Measurements from ENCODE around the gene ARL6IP5. TPM values are rescaled to one million over a fixed set of nuclear protein-coding genes. Genes with fewer than 3 reads are reported as not detected.

ARL6IP5 gene
- total RNA-seq, 1 donor from 2014 or later, result 60.5 TPM

GRCh38 chr3:69085833-69086722 lies 1.3 kb downstream of the ARL6IP5 start:
- H3K9me3 ChIP-seq (ENCODE audit: control insufficient read depth in 3 of 3, low read length in 3 of 3), result no peaks in the 10 kb centered on the region
- H3K27ac ChIP-seq (ENCODE audit: low read depth, low read length), result peak overlapping the region; percentile 95
- H3K9ac ChIP-seq (ENCODE audit: low read depth in 1 of 3, low read length in 3 of 3), result peak overlapping the region; percentile 97 to 98 (median 98)
- peaks cover 48 to 82% (median 74%) of the 10 kb centered on the region in 3 donors for H3K4me1 ChIP-seq (ENCODE audit: control insufficient read depth in 3 of 3, insufficient read depth in 3 of 3, low read length in 3 of 3)
- no peaks in the 10 kb centered on the region for H3K27me3 ChIP-seq (ENCODE audit: control insufficient read depth in 3 of 3, insufficient read depth in 3 of 3, low read length in 3 of 3)
- peak overlapping the region; percentile 91 to 95 (median 93) for H3K4me3 ChIP-seq (ENCODE audit: low read length in 3 of 3)
- peaks cover 0 to 7% (median 3%) of the 10 kb centered on the region in 3 donors for H3K36me3 ChIP-seq (ENCODE audit: control insufficient read depth in 3 of 3, insufficient read depth in 3 of 3, low read length in 3 of 3)

DNA sequence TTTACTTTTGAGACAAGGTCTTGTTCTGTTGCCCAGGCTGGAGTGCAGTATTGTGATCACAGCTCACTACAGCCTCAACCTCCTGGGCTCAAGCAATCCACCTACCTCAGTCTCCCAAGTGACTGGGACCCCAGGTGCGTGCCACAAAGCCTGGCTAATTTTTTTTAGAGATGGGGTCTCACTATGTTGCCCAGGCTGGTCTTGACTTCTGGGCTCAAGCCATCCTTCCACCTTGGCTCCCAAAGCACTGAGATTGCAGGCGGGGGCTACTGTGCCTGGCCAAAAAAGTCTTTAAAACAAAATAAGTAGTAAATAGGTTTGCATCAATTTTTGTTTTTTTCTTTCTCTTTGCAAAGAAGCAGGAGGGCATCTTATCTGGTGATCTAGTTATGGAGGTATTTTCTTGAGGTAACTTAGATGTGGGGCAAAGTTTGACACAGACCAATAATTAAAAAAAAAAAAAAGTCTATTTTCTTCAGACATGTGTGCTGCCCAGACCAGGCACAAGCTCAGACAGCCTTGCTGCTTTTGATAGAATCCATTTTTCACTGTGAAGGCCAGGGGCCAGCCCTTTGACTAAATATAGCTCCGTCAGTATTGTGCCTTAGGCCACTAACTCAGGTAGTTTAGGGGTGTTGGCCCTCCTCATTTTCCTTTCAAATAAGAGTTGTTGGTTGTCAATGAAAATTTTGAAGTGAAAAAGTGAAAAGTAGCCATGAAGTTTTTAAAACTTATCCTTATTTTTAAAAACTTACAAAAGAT lies 2.5 kb downstream of the ARL6IP5 start:
- Histone ChIP-seq H3K9me3 (ENCODE audit: control insufficient read depth in 3 of 3, low read length in 3 of 3) (no peaks in the 10 kb centered on the region), H3K27ac (ENCODE audit: low read depth, low read length) (peak overlapping the region; percentile 95), H3K36me3 (ENCODE audit: control insufficient read depth in 3 of 3, insufficient read depth in 3 of 3, low read length in 3 of 3) (peaks cover 0 to 7% (median 6%) of the 10 kb centered on the region in 3 donors), H3K4me3 (ENCODE audit: low read length in 3 of 3) (peak overlapping the region; percentile 91 to 95 (median 93)), H3K9ac (ENCODE audit: low read depth in 1 of 3, low read length in 3 of 3) (peak overlapping the region; percentile 57 to 98 (median 97)), H3K27me3 (ENCODE audit: control insufficient read depth in 3 of 3, insufficient read depth in 3 of 3, low read length in 3 of 3) (no peaks in the 10 kb centered on the region), H3K4me1 (ENCODE audit: control insufficient read depth in 3 of 3, insufficient read depth in 3 of 3, low read length in 3 of 3) (peaks cover 52 to 84% (median 78%) of the 10 kb centered on the region in 3 donors)

DNA sequence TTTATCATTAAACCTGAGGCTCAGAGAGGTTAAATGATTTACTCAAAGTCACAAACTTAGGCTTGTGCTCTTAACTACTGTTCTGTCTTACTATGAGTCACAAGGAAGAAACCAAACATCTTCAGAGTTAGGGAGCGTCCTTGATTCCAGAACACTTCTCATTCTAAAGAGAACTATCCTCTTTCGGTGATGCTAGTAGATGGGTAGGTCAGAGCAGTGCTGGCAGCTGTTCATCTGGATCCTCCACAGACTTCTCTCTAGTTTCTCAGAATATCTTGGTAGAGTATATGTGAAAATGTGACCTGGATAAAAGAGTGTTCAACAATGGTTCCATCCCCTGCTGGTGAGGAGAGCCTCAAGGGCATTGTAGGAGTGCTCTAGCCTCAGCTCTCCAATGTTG lies 3.3 kb downstream of the ARL6IP5 start:
- peak overlapping the region in 1 of 3 donors; percentile 98 for H3K9ac ChIP-seq (ENCODE audit: low read depth in 1 of 3, low read length in 3 of 3)
- no peaks in the 10 kb centered on the region for H3K9me3 ChIP-seq (ENCODE audit: control insufficient read depth in 3 of 3, low read length in 3 of 3)
- H3K27ac ChIP-seq (ENCODE audit: low read depth, low read length), result peak overlapping the region; percentile 95
- no peaks in the 10 kb centered on the region for H3K27me3 ChIP-seq (ENCODE audit: control insufficient read depth in 3 of 3, insufficient read depth in 3 of 3, low read length in 3 of 3)
- H3K4me3 ChIP-seq (ENCODE audit: low read length in 3 of 3), result peak overlapping the region; percentile 13 to 50 (median 40)
- H3K36me3 ChIP-seq (ENCODE audit: control insufficient read depth in 3 of 3, insufficient read depth in 3 of 3, low read length in 3 of 3), result peaks cover 0 to 7% (median 6%) of the 10 kb centered on the region in 3 donors
- H3K4me1 ChIP-seq (ENCODE audit: control insufficient read depth in 3 of 3, insufficient read depth in 3 of 3, low read length in 3 of 3), result peaks cover 47 to 83% (median 80%) of the 10 kb centered on the region in 3 donors

DNA sequence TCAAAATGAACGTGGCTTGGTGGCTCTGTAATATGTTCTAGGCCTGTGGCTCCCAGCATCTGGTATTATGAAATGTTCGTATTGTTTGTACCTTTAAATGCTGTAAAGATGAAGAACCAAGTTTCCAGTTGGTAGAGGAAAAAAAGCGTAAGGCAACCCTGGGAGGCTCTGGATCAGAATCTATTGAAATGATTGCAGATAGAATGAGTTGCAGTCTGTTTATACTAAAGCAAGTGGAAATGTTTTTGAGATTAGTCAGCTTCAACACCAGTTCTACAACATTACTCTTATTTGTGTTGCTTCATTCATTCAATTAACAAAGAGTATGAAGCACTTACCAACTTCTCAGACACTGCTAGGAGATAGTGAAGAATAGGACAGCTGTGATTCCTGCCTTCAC lies 5.3 kb downstream of the ARL6IP5 start:
- H3K9ac ChIP-seq (ENCODE audit: low read depth in 1 of 3, low read length in 3 of 3), result no peak overlapping the region
- peak overlapping the region; percentile 95 for H3K27ac ChIP-seq (ENCODE audit: low read depth, low read length)
- no peaks in the 10 kb centered on the region for H3K27me3 ChIP-seq (ENCODE audit: control insufficient read depth in 3 of 3, insufficient read depth in 3 of 3, low read length in 3 of 3)
- peaks cover 0 to 11% (median 6%) of the 10 kb centered on the region in 3 donors for H3K36me3 ChIP-seq (ENCODE audit: control insufficient read depth in 3 of 3, insufficient read depth in 3 of 3, low read length in 3 of 3)
- peaks cover 49 to 87% (median 84%) of the 10 kb centered on the region in 3 donors for H3K4me1 ChIP-seq (ENCODE audit: control insufficient read depth in 3 of 3, insufficient read depth in 3 of 3, low read length in 3 of 3)
- peak overlapping the region in 1 of 3 donors; percentile 19 for H3K4me3 ChIP-seq (ENCODE audit: low read length in 3 of 3)
- no peaks in the 10 kb centered on the region for H3K9me3 ChIP-seq (ENCODE audit: control insufficient read depth in 3 of 3, low read length in 3 of 3)

GRCh38 chr3:69091389-69092029 lies 6.8 kb downstream of the ARL6IP5 start:
- Histone ChIP-seq H3K36me3 (ENCODE audit: control insufficient read depth in 3 of 3, insufficient read depth in 3 of 3, low read length in 3 of 3) (peaks cover 0 to 11% (median 6%) of the 10 kb centered on the region in 3 donors), H3K27ac (ENCODE audit: low read depth, low read length) (peak overlapping the region; percentile 95), H3K4me3 (ENCODE audit: low read length in 3 of 3) (peak overlapping the region in 1 of 3 donors; percentile 38), H3K9ac (ENCODE audit: low read depth in 1 of 3, low read length in 3 of 3) (peak overlapping the region in 2 of 3 donors; percentile 1 to 40), H3K9me3 (ENCODE audit: control insufficient read depth in 3 of 3, low read length in 3 of 3) (no peaks in the 10 kb centered on the region), H3K27me3 (ENCODE audit: control insufficient read depth in 3 of 3, insufficient read depth in 3 of 3, low read length in 3 of 3) (no peaks in the 10 kb centered on the region), H3K4me1 (ENCODE audit: control insufficient read depth in 3 of 3, insufficient read depth in 3 of 3, low read length in 3 of 3) (peaks cover 49 to 89% (median 87%) of the 10 kb centered on the region in 3 donors)

DNA sequence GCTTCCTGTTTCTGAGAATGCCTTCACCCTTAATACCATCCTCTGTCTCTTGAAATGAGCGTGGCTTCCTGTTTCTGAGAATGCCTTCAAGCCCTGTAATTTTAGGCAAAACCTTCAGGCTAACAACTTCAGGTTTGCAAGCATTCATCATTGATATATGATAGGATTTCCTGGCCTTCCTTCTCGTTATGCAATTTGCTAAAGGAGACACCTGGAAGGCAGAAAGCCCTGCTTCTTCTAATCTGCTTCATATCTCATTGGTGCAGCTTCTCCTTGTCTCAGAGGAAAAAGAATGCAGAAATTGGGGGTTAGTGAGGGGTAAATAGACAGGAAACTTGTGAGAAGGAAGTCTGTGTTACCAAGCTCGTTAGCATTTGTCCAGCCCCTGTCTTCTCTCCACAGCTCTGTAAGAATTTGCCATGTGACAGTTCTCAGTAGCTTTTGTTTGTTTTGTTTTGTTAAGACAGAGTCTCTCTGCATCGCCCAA lies 7.3 kb downstream of the ARL6IP5 start:
- H3K4me3 ChIP-seq (ENCODE audit: low read length in 3 of 3), result peak overlapping the region in 2 of 3 donors; percentile 25 to 34
- no peaks in the 10 kb centered on the region for H3K27me3 ChIP-seq (ENCODE audit: control insufficient read depth in 3 of 3, insufficient read depth in 3 of 3, low read length in 3 of 3)
- H3K36me3 ChIP-seq (ENCODE audit: control insufficient read depth in 3 of 3, insufficient read depth in 3 of 3, low read length in 3 of 3), result peaks cover 0 to 11% (median 6%) of the 10 kb centered on the region in 3 donors
- peak overlapping the region; percentile 95 for H3K27ac ChIP-seq (ENCODE audit: low read depth, low read length)
- H3K9ac ChIP-seq (ENCODE audit: low read depth in 1 of 3, low read length in 3 of 3), result peak overlapping the region in 2 of 3 donors; percentile 1 to 40
- peaks cover 48 to 89% (median 86%) of the 10 kb centered on the region in 3 donors for H3K4me1 ChIP-seq (ENCODE audit: control insufficient read depth in 3 of 3, insufficient read depth in 3 of 3, low read length in 3 of 3)
- H3K9me3 ChIP-seq (ENCODE audit: control insufficient read depth in 3 of 3, low read length in 3 of 3), result no peaks in the 10 kb centered on the region

DNA sequence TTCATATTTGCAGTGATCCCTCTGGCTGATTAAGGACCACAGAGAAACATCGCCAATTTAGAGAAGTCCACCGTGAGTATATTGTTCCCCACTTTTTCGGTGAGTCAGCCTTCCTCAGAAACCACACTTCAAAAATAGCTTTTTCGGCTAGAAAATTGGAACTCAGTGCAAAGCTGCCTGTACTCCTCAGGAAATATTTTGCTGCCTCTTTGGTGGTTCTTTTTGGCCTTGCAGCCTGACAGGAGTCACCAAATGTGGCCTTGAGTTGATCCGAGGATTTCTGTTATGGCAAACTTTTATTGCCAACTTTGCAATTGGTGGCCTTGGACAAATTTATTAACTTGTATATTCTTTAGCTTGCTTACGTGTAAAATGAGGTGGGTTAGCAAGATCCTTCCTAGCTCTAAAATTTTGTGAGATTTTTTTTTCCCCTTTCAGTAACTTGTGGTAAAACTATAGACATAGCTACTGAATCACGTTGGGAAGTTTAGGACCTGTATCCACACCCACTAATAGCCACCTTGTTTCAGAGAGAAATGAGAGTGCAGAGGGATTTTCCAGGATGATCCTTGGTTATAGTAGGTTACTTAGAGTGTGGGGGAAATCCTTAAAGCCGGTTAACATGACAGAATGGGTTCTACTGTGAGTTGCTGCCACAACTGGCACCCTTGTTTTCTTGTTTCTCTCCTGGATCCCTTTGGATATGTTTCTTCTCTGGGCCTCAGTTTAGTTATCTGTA lies 9.9 kb downstream of the ARL6IP5 start:
- peaks cover 53 to 73% (median 68%) of the 10 kb centered on the region in 3 donors for H3K4me1 ChIP-seq (ENCODE audit: control insufficient read depth in 3 of 3, insufficient read depth in 3 of 3, low read length in 3 of 3)
- H3K27me3 ChIP-seq (ENCODE audit: control insufficient read depth in 3 of 3, insufficient read depth in 3 of 3, low read length in 3 of 3), result no peaks in the 10 kb centered on the region
- no peaks in the 10 kb centered on the region for H3K9me3 ChIP-seq (ENCODE audit: control insufficient read depth in 3 of 3, low read length in 3 of 3)
- H3K27ac ChIP-seq (ENCODE audit: low read depth, low read length), result peak overlapping the region; percentile 59
- H3K9ac ChIP-seq (ENCODE audit: low read depth in 1 of 3, low read length in 3 of 3), result peak overlapping the region; percentile 24 to 55 (median 43)
- no peak overlapping the region for H3K4me3 ChIP-seq (ENCODE audit: low read length in 3 of 3)
- peaks cover 0 to 6% (median 6%) of the 10 kb centered on the region in 3 donors for H3K36me3 ChIP-seq (ENCODE audit: control insufficient read depth in 3 of 3, insufficient read depth in 3 of 3, low read length in 3 of 3)

- Histone ChIP-seq H3K27me3 (ENCODE audit: control insufficient read depth in 3 of 3, insufficient read depth in 3 of 3, low read length in 3 of 3) (no peaks in the 10 kb centered on the region), H3K27ac (ENCODE audit: low read depth, low read length) (peak overlapping the region; percentile 82), H3K36me3 (ENCODE audit: control insufficient read depth in 3 of 3, insufficient read depth in 3 of 3, low read length in 3 of 3) (peaks cover 2 to 6% (median 3%) of the 10 kb centered on the region in 3 donors), H3K4me3 (ENCODE audit: low read length in 3 of 3) (no peak overlapping the region), H3K4me1 (ENCODE audit: control insufficient read depth in 3 of 3, insufficient read depth in 3 of 3, low read length in 3 of 3) (peaks cover 43 to 63% (median 59%) of the 10 kb centered on the region in 3 donors), H3K9ac (ENCODE audit: low read depth in 1 of 3, low read length in 3 of 3) (peak overlapping the region in 1 of 3 donors; percentile 28), H3K9me3 (ENCODE audit: control insufficient read depth in 3 of 3, low read length in 3 of 3) (no peaks in the 10 kb centered on the region)
Measured at GRCh38 chr3:69095636-69096035, 10.9 kb downstream of the ARL6IP5 start.

- Histone ChIP-seq H3K4me3 (ENCODE audit: low read length in 3 of 3) (no peak overlapping the region), H3K27ac (ENCODE audit: low read depth, low read length) (peak overlapping the region; percentile 82), H3K36me3 (ENCODE audit: control insufficient read depth in 3 of 3, insufficient read depth in 3 of 3, low read length in 3 of 3) (peaks cover under 1 to 6% (median 2%) of the 10 kb centered on the region in 3 donors), H3K9ac (ENCODE audit: low read depth in 1 of 3, low read length in 3 of 3) (peak overlapping the region in 2 of 3 donors; percentile 1 to 5), H3K4me1 (ENCODE audit: control insufficient read depth in 3 of 3, insufficient read depth in 3 of 3, low read length in 3 of 3) (peaks cover 40 to 57% (median 54%) of the 10 kb centered on the region in 3 donors), H3K27me3 (ENCODE audit: control insufficient read depth in 3 of 3, insufficient read depth in 3 of 3, low read length in 3 of 3) (no peaks in the 10 kb centered on the region), H3K9me3 (ENCODE audit: control insufficient read depth in 3 of 3, low read length in 3 of 3) (no peaks in the 10 kb centered on the region)
Measured at GRCh38 chr3:69096299-69096698, 11.6 kb downstream of the ARL6IP5 start.
